WERI-Rb-1 (cell line): ENCODE data around the gene PPP1R13B.

Source experiments
- DNase-seq: peaks from one replicate; pipeline ENCODE4 v3.0.0-alpha.2; 2020
- H3K27ac ChIP-seq: fragments of 250-450 bp; sonication (Bioruptor Pico); 2 replicates; pipeline ENCODE4 v1.5.1; 2020; ENCODE audit warnings: mild to moderate bottlenecking, moderate library complexity
- H3K27me3 ChIP-seq: fragments of 250-450 bp; sonication (Bioruptor Pico); 2 replicates; pipeline ENCODE4 v1.5.1; 2021; ENCODE audit warnings: mild to moderate bottlenecking, low read depth, moderate library complexity; ENCODE audit not compliant: insufficient read depth, severe bottlenecking
- H3K36me3 ChIP-seq: fragments of 250-450 bp; sonication (Bioruptor Pico); 2 replicates; pipeline ENCODE4 v1.5.1; 2020; ENCODE audit warnings: mild to moderate bottlenecking, moderate library complexity
- H3K4me3 ChIP-seq: 2 replicates; pipeline ENCODE4 v1.5.1; 2011; ENCODE audit warnings: low read depth, mild to moderate bottlenecking, control low read depth, low read length
- H3K9me3 ChIP-seq: fragments of 250-450 bp; sonication (Bioruptor Pico); 2 replicates; pipeline ENCODE4 v1.5.1; 2021; ENCODE audit warnings: mild to moderate bottlenecking, moderate library complexity; ENCODE audit not compliant: severe bottlenecking
- CTCF ChIP-seq: IDR thresholded peaks from 2 replicates; pipeline ENCODE4 v1.5.1; 2011; ENCODE audit warnings: low read depth, mild to moderate bottlenecking, control low read depth, inconsistent platforms, low read length

PPP1R13B gene

GRCh38 chr14:103770500-103770899, 76.9 kb downstream of the PPP1R13B start:
- no peak overlapping the region for H3K27ac ChIP-seq
- no peaks in the 10 kb centered on the region for H3K27me3 ChIP-seq
- no peak overlapping the region for H3K4me3 ChIP-seq
- peaks cover 4% of the 10 kb centered on the region for H3K9me3 ChIP-seq
- no peak for DNase-seq
- TF ChIP-seq CTCF: no peak
- H3K36me3 ChIP-seq: peaks cover 8% of the 10 kb centered on the region

- Histone ChIP-seq H3K27me3 (no peaks in the 10 kb centered on the region), H3K27ac (0 out of 2 replicates have a peak overlapping the region, but pooled peaks have one; percentile 12), H3K4me3 (no peak overlapping the region), H3K9me3 (peaks cover 7% of the 10 kb centered on the region), H3K36me3 (peaks cover 8% of the 10 kb centered on the region)
- DNase-seq: peak; percentile 58
- no peak for TF ChIP-seq CTCF
These were observed 80.0 kb downstream of the PPP1R13B start for GRCh38 chr14:103767336-103767894.

- Histone ChIP-seq H3K27ac (no peak overlapping the region), H3K9me3 (peaks cover 3% of the 10 kb centered on the region), H3K4me3 (no peak overlapping the region), H3K36me3 (peaks cover 4% of the 10 kb centered on the region; the same call in 1 of the 2 replicates), H3K27me3 (no peaks in the 10 kb centered on the region)
- TF ChIP-seq CTCF: no peak
- DNase-seq: no peak
These were observed 81.8 kb downstream of the PPP1R13B start for GRCh38 chr14:103765526-103765925.

- H3K27me3 ChIP-seq: no peaks in the 10 kb centered on the region
- H3K4me3 ChIP-seq: no peak overlapping the region
- no peak overlapping the region for H3K27ac ChIP-seq
- H3K36me3 ChIP-seq: peaks cover 4% of the 10 kb centered on the region; the same call in 1 of the 2 replicates
- peaks cover 3% of the 10 kb centered on the region for H3K9me3 ChIP-seq
- DNase-seq: no peak
- no peak for TF ChIP-seq CTCF
These were observed 83.5 kb downstream of the PPP1R13B start for GRCh38 chr14:103763730-103764488.

- Histone ChIP-seq H3K27ac (no peak overlapping the region), H3K36me3 (peaks cover 4% of the 10 kb centered on the region; the same call in 1 of the 2 replicates), H3K27me3 (no peaks in the 10 kb centered on the region), H3K4me3 (no peak overlapping the region), H3K9me3 (peaks cover 3% of the 10 kb centered on the region)
- no peak for DNase-seq
- no peak for TF ChIP-seq CTCF
These were observed 84.8 kb downstream of the PPP1R13B start for GRCh38 chr14:103762541-103762940.

- H3K36me3 ChIP-seq: peaks cover 4% of the 10 kb centered on the region; the same call in 1 of the 2 replicates
- no peak overlapping the region for H3K27ac ChIP-seq
- DNase-seq: no peak
- TF ChIP-seq CTCF: no peak
- peaks cover 3% of the 10 kb centered on the region for H3K9me3 ChIP-seq
- no peaks in the 10 kb centered on the region for H3K27me3 ChIP-seq
- no peak overlapping the region for H3K4me3 ChIP-seq
These were observed 85.3 kb downstream of the PPP1R13B start for GRCh38 chr14:103762036-103762435.
